Natural killer cell treated with Interleukin-12 subunit alpha and Interleukin-12 subunit beta and Interleukin-15 and Interleukin-18, amount 100 ng/mL, for 72 hours (primary cell): Measurements from ENCODE around the gene SAMD13. TPM values are rescaled to one million over a fixed set of nuclear protein-coding genes. Genes with fewer than 3 reads are reported as not detected.

Experiments used
- ATAC-seq, 2 donors: fragments of 150-1000 bp; cut with Tn5 transposase in 1 of 2; sonication (Bioruptor Pico), chemical (Tn5 transposase) in 1 of 2; 2 replicates each; pipeline ENCODE4 v1.10.0; 2021
- DNase-seq: peaks from one replicate; pipeline ENCODE4 v3.0.0; 2022; ENCODE audit warnings: low spot score
- H3K27ac Mint-ChIP-seq, 2 donors: 1 replicate in 1 of 2; 2 replicates in 1 of 2; pipeline ENCODE4 v1.8.0; 2022; ENCODE audit warnings: mixed read lengths in 2 of 2, mild to moderate bottlenecking in 1 of 2, moderate library complexity in 1 of 2
- H3K27me3 Mint-ChIP-seq, 2 donors: 1 replicate in 1 of 2; 2 replicates in 1 of 2; pipeline ENCODE4 v1.8.0; 2022; ENCODE audit warnings: mixed read lengths in 2 of 2
- H3K36me3 Mint-ChIP-seq: one replicate; pipeline ENCODE4 v1.8.0; 2022; ENCODE audit warnings: mixed read lengths
- H3K4me1 Mint-ChIP-seq, 2 donors: 1 replicate in 1 of 2; 2 replicates in 1 of 2; pipeline ENCODE4 v1.8.0; 2022; ENCODE audit warnings: low read depth in 2 of 2, mixed read lengths in 2 of 2, mild to moderate bottlenecking in 1 of 2
- H3K4me3 Mint-ChIP-seq: one replicate; pipeline ENCODE4 v1.8.0; 2022; ENCODE audit warnings: mixed read lengths
- H3K9me3 Mint-ChIP-seq: 2 replicates; pipeline ENCODE4 v1.8.0; 2022; ENCODE audit warnings: mixed read lengths
- total RNA-seq, 2 donors: library from RNA; stranded (reverse); gene quantifications; one replicate each; pipeline ENCODE4 v1.2.3, GENCODE V29; 2022

SAMD13 gene
- under 1 TPM in 1 of 2 donors, not detected in 1; 0.33 TPM for total RNA-seq

GRCh38 chr1:84301004-84301784, at the start of gene SAMD13:
SAMD13 (plus strand) TSS chr1:84301708; CDS start chr1:84303235, 1,527 bp downstream.
- peak within 1 kb of the TSS in 1 of 2 donors; percentile 47 for H3K27ac Mint-ChIP-seq
- DNase-seq (no peak), ATAC-seq (no peak)
- peak within 1 kb of the TSS; percentile 73 for H3K4me3 Mint-ChIP-seq
- peaks cover 0 to 10% of the 10 kb centered on the region in 2 donors for H3K27me3 Mint-ChIP-seq
- no peaks in the 10 kb centered on the region for H3K36me3 Mint-ChIP-seq
- H3K9me3 Mint-ChIP-seq, result no peaks in the 10 kb centered on the region
- H3K4me1 Mint-ChIP-seq, result peaks cover 29 to 37% of the 10 kb centered on the region in 2 donors

GRCh38 chr1:84253036-84253435, 48.5 kb upstream of the SAMD13 start:
- Mint-ChIP-seq H3K27ac (no peak overlapping the region), H3K4me1 (peaks cover 0 to 1% of the 10 kb centered on the region in 2 donors), H3K27me3 (peaks cover 0 to 2% of the 10 kb centered on the region in 2 donors), H3K9me3 (peaks cover 6% of the 10 kb centered on the region), H3K36me3 (peaks cover 15% of the 10 kb centered on the region), H3K4me3 (no peak overlapping the region)
- no peak for ATAC-seq
- DNase-seq, result no peak

GRCh38 chr1:84253891-84254290, 47.6 kb upstream of the SAMD13 start:
- peaks cover 0 to 2% of the 10 kb centered on the region in 2 donors for H3K27me3 Mint-ChIP-seq
- DNase-seq (no peak), ATAC-seq (no peak)
- no peaks in the 10 kb centered on the region for H3K4me1 Mint-ChIP-seq
- H3K36me3 Mint-ChIP-seq, result peaks cover 15% of the 10 kb centered on the region
- no peak overlapping the region for H3K27ac Mint-ChIP-seq
- H3K9me3 Mint-ChIP-seq, result peaks cover 6% of the 10 kb centered on the region
- no peak overlapping the region for H3K4me3 Mint-ChIP-seq

- H3K9me3 Mint-ChIP-seq, result peaks cover 6% of the 10 kb centered on the region
- no peak for ATAC-seq
Measured at GRCh38 chr1:84254703-84255238, 46.7 kb upstream of the SAMD13 start.

GRCh38 chr1:84255582-84255981, 45.9 kb upstream of the SAMD13 start:
- Mint-ChIP-seq H3K4me1 (peaks cover 0 to 3% of the 10 kb centered on the region in 2 donors), H3K27me3 (peaks cover 0 to 2% of the 10 kb centered on the region in 2 donors), H3K27ac (no peak overlapping the region), H3K4me3 (no peak overlapping the region), H3K9me3 (peaks cover 6% of the 10 kb centered on the region), H3K36me3 (peaks cover 10% of the 10 kb centered on the region)
- no peak for ATAC-seq
- DNase-seq, result no peak

More at GRCh38 chr1:84254703-84255238, 46.7 kb upstream of the SAMD13 start:
- no peak overlapping the region for H3K4me3 Mint-ChIP-seq
- no peak for DNase-seq
- H3K4me1 Mint-ChIP-seq, result peaks cover 0 to 3% of the 10 kb centered on the region in 2 donors
- peaks cover 15% of the 10 kb centered on the region for H3K36me3 Mint-ChIP-seq
- peaks cover 0 to 2% of the 10 kb centered on the region in 2 donors for H3K27me3 Mint-ChIP-seq
- H3K27ac Mint-ChIP-seq, result no peak overlapping the region

- ATAC-seq, result no peak
- H3K27me3 Mint-ChIP-seq, result peaks cover 0 to 2% of the 10 kb centered on the region in 2 donors
- H3K4me1 Mint-ChIP-seq, result peaks cover 0 to 3% of the 10 kb centered on the region in 2 donors
Measured at GRCh38 chr1:84257617-84258016, 43.9 kb upstream of the SAMD13 start.

GRCh38 chr1:84259376-84259775, 42.1 kb upstream of the SAMD13 start:
- H3K27ac Mint-ChIP-seq, result peak overlapping the region in 1 of 2 donors; percentile 21
- H3K4me3 Mint-ChIP-seq, result no peak overlapping the region
- peaks cover 0 to 2% of the 10 kb centered on the region in 2 donors for H3K27me3 Mint-ChIP-seq
- DNase-seq, result no peak
- H3K4me1 Mint-ChIP-seq, result peaks cover 0 to 3% of the 10 kb centered on the region in 2 donors
- H3K36me3 Mint-ChIP-seq, result no peaks in the 10 kb centered on the region
- no peak for ATAC-seq
- peaks cover 3% of the 10 kb centered on the region for H3K9me3 Mint-ChIP-seq

More at GRCh38 chr1:84257617-84258016, 43.9 kb upstream of the SAMD13 start:
- H3K36me3 Mint-ChIP-seq, result no peaks in the 10 kb centered on the region
- no peak overlapping the region for H3K4me3 Mint-ChIP-seq
- H3K27ac Mint-ChIP-seq, result no peak overlapping the region
- peaks cover 3% of the 10 kb centered on the region for H3K9me3 Mint-ChIP-seq
- no peak for DNase-seq

GRCh38 chr1:84259989-84260388, 41.5 kb upstream of the SAMD13 start:
- no peak for ATAC-seq
- Mint-ChIP-seq H3K4me1 (peaks cover 0 to 3% of the 10 kb centered on the region in 2 donors), H3K36me3 (no peaks in the 10 kb centered on the region), H3K4me3 (no peak overlapping the region), H3K27me3 (peaks cover 0 to 2% of the 10 kb centered on the region in 2 donors), H3K9me3 (peaks cover 3% of the 10 kb centered on the region), H3K27ac (no peak overlapping the region)
- DNase-seq, result no peak

- ATAC-seq (no peak), DNase-seq (no peak)
- H3K27me3 Mint-ChIP-seq, result peaks cover 0 to 2% of the 10 kb centered on the region in 2 donors
- no peak overlapping the region for H3K27ac Mint-ChIP-seq
- no peaks in the 10 kb centered on the region for H3K36me3 Mint-ChIP-seq
- no peak overlapping the region for H3K4me3 Mint-ChIP-seq
- H3K4me1 Mint-ChIP-seq, result peaks cover 0 to 3% of the 10 kb centered on the region in 2 donors
- peaks cover 3% of the 10 kb centered on the region for H3K9me3 Mint-ChIP-seq
Measured at GRCh38 chr1:84260852-84261518, 40.5 kb upstream of the SAMD13 start.

- Mint-ChIP-seq H3K4me3 (no peak overlapping the region), H3K9me3 (no peaks in the 10 kb centered on the region), H3K27ac (no peak overlapping the region), H3K27me3 (peaks cover 0 to 3% of the 10 kb centered on the region in 2 donors), H3K4me1 (peaks cover 0 to 2% of the 10 kb centered on the region in 2 donors), H3K36me3 (no peaks in the 10 kb centered on the region)
- ATAC-seq (no peak), DNase-seq (no peak)
Measured at GRCh38 chr1:84264961-84265360, 36.5 kb upstream of the SAMD13 start.

GRCh38 chr1:84265867-84266266, 35.6 kb upstream of the SAMD13 start:
- Mint-ChIP-seq H3K27me3 (peaks cover 0 to 3% of the 10 kb centered on the region in 2 donors), H3K9me3 (no peaks in the 10 kb centered on the region), H3K27ac (no peak overlapping the region), H3K4me1 (peaks cover 3 to 5% of the 10 kb centered on the region in 2 donors), H3K36me3 (no peaks in the 10 kb centered on the region), H3K4me3 (no peak overlapping the region)
- DNase-seq, result no peak
- no peak for ATAC-seq

GRCh38 chr1:84266748-84267147, 34.8 kb upstream of the SAMD13 start:
- Mint-ChIP-seq H3K27ac (no peak overlapping the region), H3K4me1 (peaks cover 12 to 14% of the 10 kb centered on the region in 2 donors), H3K4me3 (no peak overlapping the region), H3K9me3 (no peaks in the 10 kb centered on the region), H3K36me3 (no peaks in the 10 kb centered on the region), H3K27me3 (peaks cover 0 to 3% of the 10 kb centered on the region in 2 donors)
- ATAC-seq, result no peak
- no peak for DNase-seq

GRCh38 chr1:84267476-84267875, 34.0 kb upstream of the SAMD13 start:
- ATAC-seq (no peak), DNase-seq (no peak)
- Mint-ChIP-seq H3K4me3 (no peak overlapping the region), H3K27ac (no peak overlapping the region), H3K27me3 (peaks cover 0 to 3% of the 10 kb centered on the region in 2 donors), H3K36me3 (no peaks in the 10 kb centered on the region), H3K4me1 (peaks cover 12 to 14% of the 10 kb centered on the region in 2 donors), H3K9me3 (no peaks in the 10 kb centered on the region)

GRCh38 chr1:84268346-84268745, 33.2 kb upstream of the SAMD13 start:
- H3K27me3 Mint-ChIP-seq, result peaks cover 0 to 3% of the 10 kb centered on the region in 2 donors
- H3K4me1 Mint-ChIP-seq, result peaks cover 12 to 14% of the 10 kb centered on the region in 2 donors
- ATAC-seq (no peak), DNase-seq (no peak)
- H3K27ac Mint-ChIP-seq, result no peak overlapping the region
- H3K4me3 Mint-ChIP-seq, result no peak overlapping the region
- no peaks in the 10 kb centered on the region for H3K36me3 Mint-ChIP-seq
- no peaks in the 10 kb centered on the region for H3K9me3 Mint-ChIP-seq
